ENCODE measurements around the gene AXIN1. TPM values are rescaled to one million over a fixed set of nuclear protein-coding genes. Genes with fewer than 3 reads are reported as not detected.

The AXIN1 gene
- total RNA-seq, 2 donors from 2014 or later = 14.8 TPM

DNA sequence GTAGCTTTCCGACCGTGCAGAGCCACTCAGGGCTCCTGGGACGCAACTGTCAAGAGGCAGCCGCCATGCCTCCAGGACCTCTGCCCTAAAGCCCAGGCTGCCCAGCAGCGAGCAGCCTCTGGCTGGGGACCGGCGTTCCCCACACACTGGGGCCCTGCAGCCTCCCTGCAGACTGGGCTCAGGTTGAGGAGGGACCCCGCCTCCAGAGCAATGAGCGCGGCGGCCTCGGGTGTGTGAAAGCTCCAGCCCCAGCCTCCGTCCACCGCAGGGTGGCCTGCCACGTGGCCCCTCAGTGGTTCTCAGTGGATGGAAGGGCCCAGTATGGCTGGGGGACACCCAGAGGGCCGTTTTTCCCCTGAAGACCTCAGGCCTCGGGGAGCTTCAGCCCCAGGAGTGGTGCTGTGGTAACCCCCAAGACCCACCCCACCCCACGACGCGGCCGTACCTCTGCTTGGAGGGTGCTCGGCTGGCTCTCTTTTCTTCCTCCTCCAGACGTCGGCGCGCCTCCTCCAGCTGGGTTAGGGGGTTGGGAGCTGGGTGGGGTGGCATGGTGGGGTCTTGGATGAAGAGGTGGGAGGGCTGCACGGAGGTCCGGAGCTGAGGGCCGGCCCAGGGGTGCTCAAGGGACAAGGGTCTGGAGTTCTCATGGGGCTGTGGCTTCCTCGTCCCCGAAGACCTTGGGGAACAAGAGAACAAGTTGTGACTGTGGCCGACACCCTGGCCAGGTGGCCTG is 59.3 kb downstream of the AXIN1 start:
- Histone ChIP-seq H3K36me3 (replicated peaks in 1 of 2; ENCODE audit: insufficient read depth in 1 of 2, low read depth in 2 of 2) (peaks cover 0 to 7% of the 10 kb centered on the region in 2 donors), H3K4me3 (no peak overlapping the region), H3K4me1 (peaks cover 12% of the 10 kb centered on the region), H3K9me3 (no peaks in the 10 kb centered on the region), H3K27me3 (no peaks in the 10 kb centered on the region), H3K27ac (no peak overlapping the region)
- DNase-seq = no peak
- intact Hi-C loops (cut with DNase I) = no loop called here
- 95 to 96% methylated on average over 4 to 30 of the region's 32 CpGs for WGBS, 2 donors
- TF ChIP-seq, protein P1, sequence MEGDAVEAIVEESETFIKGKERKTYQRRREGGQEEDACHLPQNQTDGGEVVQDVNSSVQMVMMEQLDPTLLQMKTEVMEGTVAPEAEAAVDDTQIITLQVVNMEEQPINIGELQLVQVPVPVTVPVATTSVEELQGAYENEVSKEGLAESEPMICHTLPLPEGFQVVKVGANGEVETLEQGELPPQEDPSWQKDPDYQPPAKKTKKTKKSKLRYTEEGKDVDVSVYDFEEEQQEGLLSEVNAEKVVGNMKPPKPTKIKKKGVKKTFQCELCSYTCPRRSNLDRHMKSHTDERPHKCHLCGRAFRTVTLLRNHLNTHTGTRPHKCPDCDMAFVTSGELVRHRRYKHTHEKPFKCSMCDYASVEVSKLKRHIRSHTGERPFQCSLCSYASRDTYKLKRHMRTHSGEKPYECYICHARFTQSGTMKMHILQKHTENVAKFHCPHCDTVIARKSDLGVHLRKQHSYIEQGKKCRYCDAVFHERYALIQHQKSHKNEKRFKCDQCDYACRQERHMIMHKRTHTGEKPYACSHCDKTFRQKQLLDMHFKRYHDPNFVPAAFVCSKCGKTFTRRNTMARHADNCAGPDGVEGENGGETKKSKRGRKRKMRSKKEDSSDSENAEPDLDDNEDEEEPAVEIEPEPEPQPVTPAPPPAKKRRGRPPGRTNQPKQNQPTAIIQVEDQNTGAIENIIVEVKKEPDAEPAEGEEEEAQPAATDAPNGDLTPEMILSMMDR (IDR thresholded peaks at IDR 0.05) = no peak
- no peak for TF ChIP-seq POLR2A (IDR thresholded peaks at IDR 0.05)
- ATAC-seq = no peak

DNA sequence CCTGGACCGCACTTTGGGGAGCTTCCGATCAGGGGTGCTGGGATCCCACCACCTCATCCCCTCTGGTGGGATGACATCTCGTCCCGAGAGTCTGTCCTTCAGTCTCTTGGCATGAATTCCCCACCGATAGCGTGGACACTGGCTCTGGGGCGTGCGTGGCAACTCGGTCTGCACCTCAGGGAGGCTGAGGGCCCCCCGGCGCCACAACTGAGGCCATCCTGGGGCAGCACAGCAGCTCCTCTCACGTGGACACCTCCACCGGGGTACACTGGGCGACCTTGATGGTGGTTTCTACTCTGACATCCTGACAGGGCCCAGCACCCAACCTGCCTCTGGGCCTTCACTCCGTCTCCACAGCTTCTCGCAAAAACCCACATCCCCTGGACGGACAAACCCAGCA is 61.0 kb downstream of the AXIN1 start:
- 84% methylated on average over 17 of the region's 17 CpGs; no CpG with 5 or more reads in 1 of the 2 donors for WGBS, 2 donors
- Histone ChIP-seq H3K36me3 (replicated peaks in 1 of 2; ENCODE audit: insufficient read depth in 1 of 2, low read depth in 2 of 2) (peaks cover 0 to 7% of the 10 kb centered on the region in 2 donors), H3K27ac (no peak overlapping the region)

DNA sequence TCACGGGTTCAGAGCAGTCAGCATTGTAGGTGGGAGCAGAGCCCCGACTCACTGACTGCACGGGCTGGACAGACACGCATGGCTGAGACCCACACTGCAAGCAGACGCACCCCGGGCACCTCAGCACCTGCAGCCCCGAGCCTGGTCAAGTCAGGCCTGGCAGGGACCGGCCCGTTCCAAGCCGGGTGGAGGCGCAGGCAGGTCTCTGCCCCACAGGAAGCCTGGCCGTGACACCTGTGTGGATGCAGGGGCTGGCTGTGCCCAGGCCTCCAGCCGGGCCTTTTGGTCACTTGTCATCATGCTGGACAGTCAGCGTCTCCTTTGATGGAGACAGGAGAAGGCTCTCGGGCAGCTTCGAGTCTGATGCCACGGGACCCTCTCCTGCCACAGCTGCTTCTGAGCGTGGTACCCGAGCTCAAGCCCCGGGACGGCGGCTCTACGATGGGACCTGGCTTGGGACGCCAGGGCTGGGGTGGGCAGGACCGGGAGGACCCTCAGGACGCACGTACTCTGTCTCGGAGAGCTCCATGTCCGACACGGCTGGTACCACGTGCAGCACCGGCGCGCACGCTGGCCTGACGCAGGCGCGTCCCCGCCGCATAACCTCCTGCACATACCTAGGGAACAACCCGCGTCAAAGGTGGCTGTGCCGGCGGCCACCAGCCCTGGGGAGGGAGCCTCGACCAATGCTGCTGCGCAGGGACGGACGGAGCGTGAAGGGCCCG is 61.7 kb downstream of the AXIN1 start:
- intact Hi-C loops (cut with DNase I) = no loop called here
- WGBS, 2 donors = 84 to 100% methylated on average over 2 to 38 of the region's 50 CpGs
- ATAC-seq (peak; percentile 4), DNase-seq (no peak)
- no peaks in the 10 kb centered on the region for H3K9me3 ChIP-seq
- H3K27ac ChIP-seq = peak overlapping the region in 1 of 4 donors; percentile 34
- no peaks in the 10 kb centered on the region for H3K27me3 ChIP-seq
- TF ChIP-seq, protein P1 (IDR thresholded peaks at IDR 0.05) = no peak
- no peak for TF ChIP-seq POLR2A (IDR thresholded peaks at IDR 0.05)
- no peak overlapping the region for H3K4me3 ChIP-seq
- peaks cover 0 to 7% of the 10 kb centered on the region in 2 donors for H3K36me3 ChIP-seq (replicated peaks in 1 of 2; ENCODE audit: insufficient read depth in 1 of 2, low read depth in 2 of 2)
- peaks cover 33% of the 10 kb centered on the region for H3K4me1 ChIP-seq

More for the DNA sequence above, 61.0 kb downstream of the AXIN1 start:
- ATAC-seq (no peak), DNase-seq (no peak)
- TF ChIP-seq, protein P1 (IDR thresholded peaks at IDR 0.05) = no peak
- TF ChIP-seq POLR2A (IDR thresholded peaks at IDR 0.05) = no peak
- no peaks in the 10 kb centered on the region for H3K9me3 ChIP-seq
- H3K4me3 ChIP-seq = no peak overlapping the region
- H3K4me1 ChIP-seq = peaks cover 29% of the 10 kb centered on the region
- H3K27me3 ChIP-seq = no peaks in the 10 kb centered on the region
- intact Hi-C loops (cut with DNase I) = no loop called here

DNA sequence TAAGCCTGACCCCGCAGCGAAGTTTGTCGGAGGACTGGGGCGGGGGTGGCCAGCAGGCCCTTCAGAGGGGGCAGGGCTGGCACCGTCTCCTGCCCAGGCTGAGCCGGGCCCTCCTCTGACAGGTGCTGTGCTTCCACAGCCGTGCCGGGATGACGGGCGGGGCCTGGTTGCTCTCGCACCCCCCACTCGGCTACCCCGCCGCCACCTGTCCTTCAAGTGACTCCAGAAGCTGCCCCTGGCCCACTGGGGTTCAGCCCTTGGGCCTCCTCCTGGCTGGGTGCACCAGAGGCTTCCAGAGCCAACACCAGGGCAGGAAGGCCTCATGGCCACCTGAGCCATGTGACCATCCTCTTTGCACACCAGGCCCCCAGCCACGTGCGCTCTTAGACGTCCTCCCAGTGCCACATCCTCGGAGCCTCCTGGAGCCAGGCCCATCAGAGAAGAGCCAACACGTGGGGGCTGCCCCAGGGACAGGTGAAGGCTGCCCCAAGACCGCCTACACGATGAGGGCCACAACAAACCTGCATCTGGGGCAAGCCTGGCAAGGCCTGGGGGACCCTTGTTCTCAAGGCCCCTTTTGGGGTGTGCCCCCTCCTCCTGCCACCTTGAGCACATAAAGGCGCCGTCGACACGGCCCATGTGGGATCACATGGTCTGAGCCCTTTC is 62.4 kb downstream of the AXIN1 start:
- no peaks in the 10 kb centered on the region for H3K9me3 ChIP-seq
- no peaks in the 10 kb centered on the region for H3K27me3 ChIP-seq
- peaks cover 37% of the 10 kb centered on the region for H3K4me1 ChIP-seq
- intact Hi-C loops (cut with DNase I) = no loop called here
- TF ChIP-seq POLR2A (IDR thresholded peaks at IDR 0.05) = no peak
- TF ChIP-seq, protein P1 (IDR thresholded peaks at IDR 0.05) = no peak
- DNase-seq = peak in 3 of 4 donors; percentile 43 to 70 (median 60)
- 38 to 60% methylated on average over 2 to 25 of the region's 25 CpGs for WGBS, 2 donors
- H3K27ac ChIP-seq = peak overlapping the region in 1 of 4 donors; percentile 34
- no peak overlapping the region for H3K4me3 ChIP-seq
- H3K36me3 ChIP-seq (replicated peaks in 1 of 2; ENCODE audit: insufficient read depth in 1 of 2, low read depth in 2 of 2) = peaks cover 0 to 7% of the 10 kb centered on the region in 2 donors
- ATAC-seq = peak; percentile 20
